ENCODE results near the gene TTC39B.

TTC39B gene

GRCh38 chr9:15176836-15177235, 130.2 kb downstream of the TTC39B start:
- no peak for DNase-seq (ENCODE audit: low read depth in 3 of 3)

GRCh38 chr9:15163931-15164330, 143.1 kb downstream of the TTC39B start:
- DNase-seq (ENCODE audit: low read depth in 3 of 3) = no peak

DNA sequence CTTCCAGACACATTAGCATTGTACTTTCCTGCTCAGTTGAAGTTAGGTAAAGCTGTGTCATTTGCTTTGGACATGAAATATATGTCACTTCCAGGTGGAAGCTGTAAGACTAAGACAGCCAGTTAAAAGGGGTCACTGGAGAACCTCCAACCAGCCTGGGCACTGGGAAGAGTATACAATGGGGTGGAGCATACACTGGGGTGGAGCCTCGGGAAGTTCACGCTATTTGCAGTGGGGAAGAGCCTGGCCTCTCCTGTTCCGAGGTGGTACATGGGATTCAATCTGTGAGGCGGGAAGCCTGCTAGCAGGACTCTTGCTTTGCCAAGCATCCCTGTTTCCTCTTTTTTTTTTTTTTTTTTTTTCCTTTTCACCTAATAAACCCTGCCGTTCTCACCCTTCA, 145.3 kb downstream of the TTC39B start:
- DNase-seq (ENCODE audit: low read depth in 3 of 3) = no peak

DNA sequence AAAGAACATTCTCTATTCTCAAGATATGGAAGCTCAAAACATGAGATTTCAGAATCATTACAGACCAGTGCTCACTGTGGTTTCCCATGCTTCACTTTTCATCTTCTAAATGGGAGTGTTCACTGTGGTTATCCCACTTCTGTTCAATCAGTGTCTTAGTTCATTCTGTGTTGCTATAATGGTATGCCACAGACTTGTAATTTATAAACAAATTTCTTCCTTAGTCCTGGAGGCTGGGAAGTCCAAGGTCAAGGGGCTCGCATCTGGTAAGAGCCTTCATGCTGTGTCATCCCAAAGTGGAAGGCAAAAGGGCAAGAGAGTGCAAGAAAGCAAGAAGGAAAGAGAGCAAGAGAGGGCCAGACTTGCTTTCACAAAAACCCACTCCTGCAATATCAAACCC, 146.3 kb downstream of the TTC39B start:
- no peak for DNase-seq (ENCODE audit: low read depth in 3 of 3)

GRCh38 chr9:15158064-15158463, 149.0 kb downstream of the TTC39B start:
- DNase-seq (ENCODE audit: low read depth in 3 of 3) = no peak

- DNase-seq (ENCODE audit: low read depth in 3 of 3) = no peak
Observed at GRCh38 chr9:15157381-15157780, 149.6 kb downstream of the TTC39B start.

GRCh38 chr9:15156241-15156640, 150.8 kb downstream of the TTC39B start:
- DNase-seq (ENCODE audit: low read depth in 3 of 3) = no peak

DNA sequence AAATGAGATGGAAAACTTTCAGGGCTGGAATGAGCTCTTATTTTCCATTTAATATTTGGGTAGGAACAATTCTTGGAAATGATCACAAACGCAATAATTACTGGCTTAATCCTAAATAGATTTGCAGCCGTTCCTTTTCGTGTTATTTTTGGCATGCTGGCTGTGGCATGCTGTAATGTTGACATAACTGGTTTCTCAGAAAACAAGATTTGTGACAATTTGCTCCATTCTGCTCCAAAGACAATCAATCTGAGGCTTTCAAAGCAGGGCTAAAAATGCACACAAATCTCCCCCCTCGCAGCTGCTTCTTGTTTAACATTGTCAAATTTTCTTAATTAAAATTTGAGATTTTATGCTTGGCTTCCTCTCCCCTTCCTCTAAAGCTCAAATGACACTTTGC, 151.2 kb downstream of the TTC39B start:
- no peak for DNase-seq (ENCODE audit: low read depth in 3 of 3)

GRCh38 chr9:15155323-15155722, 151.7 kb downstream of the TTC39B start:
- DNase-seq (ENCODE audit: low read depth in 3 of 3) = no peak

DNA sequence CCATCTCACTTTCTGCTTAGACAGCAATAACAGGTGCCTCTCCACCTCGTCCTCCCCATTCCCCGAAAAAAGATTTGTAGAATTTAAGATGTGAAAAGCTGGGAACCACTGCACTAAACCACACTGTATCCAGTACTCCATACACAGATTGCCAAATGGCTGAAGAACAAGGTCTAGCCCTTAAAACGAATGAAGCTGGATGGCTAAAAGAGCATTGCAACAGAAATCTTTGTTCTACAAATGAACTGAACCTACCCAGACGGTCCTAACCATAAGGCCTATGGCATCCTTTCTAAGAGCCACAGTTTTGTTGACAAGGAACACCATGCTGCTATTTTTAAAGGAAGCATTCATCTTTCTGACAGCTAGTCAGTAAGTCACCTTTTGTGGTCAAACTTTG, 152.3 kb downstream of the TTC39B start:
- no peak for DNase-seq (ENCODE audit: low read depth in 3 of 3)

- DNase-seq (ENCODE audit: low read depth in 3 of 3) = no peak
Observed at GRCh38 chr9:15153961-15154360, 153.1 kb downstream of the TTC39B start.

DNA sequence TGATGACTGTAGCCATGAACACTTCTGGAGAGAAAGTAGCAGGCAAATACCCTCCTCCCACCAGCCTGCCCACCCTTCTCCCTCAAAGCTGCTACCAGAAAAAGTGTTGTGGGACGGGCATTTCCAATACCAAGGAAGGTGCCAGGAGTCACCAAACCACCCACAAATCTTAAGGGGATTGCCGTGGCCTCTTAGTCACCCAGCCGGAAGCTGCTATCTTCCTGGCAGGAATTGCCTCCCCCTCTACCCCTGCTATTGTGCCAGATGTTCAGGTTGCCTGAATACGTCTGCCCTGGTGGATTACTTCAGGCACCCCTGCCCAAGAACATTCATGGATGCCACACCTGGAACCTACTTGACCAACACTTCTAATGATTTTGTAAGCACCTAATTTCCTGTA, 156.1 kb downstream of the TTC39B start:
- DNase-seq (ENCODE audit: low read depth in 3 of 3) = no peak

GRCh38 chr9:15149450-15149849, 157.6 kb downstream of the TTC39B start:
- DNase-seq (ENCODE audit: low read depth in 3 of 3) = no peak

DNA sequence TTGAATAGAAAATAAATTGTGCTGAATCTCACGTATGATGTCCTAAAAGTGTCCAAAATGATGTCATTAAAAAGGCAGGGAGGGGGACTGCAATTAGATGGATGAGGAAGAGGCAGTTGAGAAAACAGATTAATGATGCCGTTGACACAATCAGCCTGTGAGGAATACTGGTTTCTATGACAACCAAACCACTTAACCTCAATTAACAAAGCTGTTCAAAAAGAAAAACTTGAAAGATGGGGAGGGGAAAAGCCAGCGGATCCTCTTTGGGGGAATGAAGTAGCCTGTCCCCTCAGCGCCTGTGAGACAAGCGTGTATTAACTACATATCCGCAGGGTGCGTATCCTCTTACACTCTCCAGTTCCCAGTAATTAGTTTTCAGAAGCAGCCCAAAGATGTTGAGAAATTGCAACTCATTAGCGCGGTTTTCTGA, 160.7 kb downstream of the TTC39B start:
- DNase-seq (ENCODE audit: low read depth in 3 of 3) = no peak

DNA sequence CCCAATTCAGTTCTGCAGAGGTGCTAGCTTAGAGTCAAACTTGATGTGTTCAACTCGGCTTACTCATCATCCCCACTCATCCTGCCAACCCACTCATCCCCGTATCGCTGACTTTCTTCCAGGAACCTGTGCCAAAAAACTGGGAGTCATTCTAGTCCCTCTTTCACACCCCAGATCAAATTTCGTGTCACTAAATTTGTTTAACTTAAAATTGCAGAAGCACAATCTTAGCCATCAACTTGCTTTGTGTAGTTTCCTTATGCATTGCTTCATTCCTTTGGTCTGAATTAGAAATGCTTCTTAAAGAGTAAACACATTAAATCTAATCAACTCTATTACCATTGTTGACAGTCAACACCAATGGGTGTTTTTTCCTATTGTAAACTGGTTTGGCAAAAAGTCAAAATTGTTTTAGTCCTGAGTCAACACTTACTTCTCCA, 162.4 kb downstream of the TTC39B start:
- DNase-seq (ENCODE audit: low read depth in 3 of 3) = no peak

GRCh38 chr9:15142878-15143534, 164.0 kb downstream of the TTC39B start:
- no peak for DNase-seq (ENCODE audit: low read depth in 3 of 3)

- DNase-seq (ENCODE audit: low read depth in 3 of 3) = no peak
Observed at GRCh38 chr9:15140051-15140450, 167.0 kb downstream of the TTC39B start.

GRCh38 chr9:15139469-15139868, 167.5 kb downstream of the TTC39B start:
- no peak for DNase-seq (ENCODE audit: low read depth in 3 of 3)

GRCh38 chr9:15138357-15138686, 168.7 kb downstream of the TTC39B start:
- DNase-seq (ENCODE audit: low read depth in 3 of 3) = no peak

DNA sequence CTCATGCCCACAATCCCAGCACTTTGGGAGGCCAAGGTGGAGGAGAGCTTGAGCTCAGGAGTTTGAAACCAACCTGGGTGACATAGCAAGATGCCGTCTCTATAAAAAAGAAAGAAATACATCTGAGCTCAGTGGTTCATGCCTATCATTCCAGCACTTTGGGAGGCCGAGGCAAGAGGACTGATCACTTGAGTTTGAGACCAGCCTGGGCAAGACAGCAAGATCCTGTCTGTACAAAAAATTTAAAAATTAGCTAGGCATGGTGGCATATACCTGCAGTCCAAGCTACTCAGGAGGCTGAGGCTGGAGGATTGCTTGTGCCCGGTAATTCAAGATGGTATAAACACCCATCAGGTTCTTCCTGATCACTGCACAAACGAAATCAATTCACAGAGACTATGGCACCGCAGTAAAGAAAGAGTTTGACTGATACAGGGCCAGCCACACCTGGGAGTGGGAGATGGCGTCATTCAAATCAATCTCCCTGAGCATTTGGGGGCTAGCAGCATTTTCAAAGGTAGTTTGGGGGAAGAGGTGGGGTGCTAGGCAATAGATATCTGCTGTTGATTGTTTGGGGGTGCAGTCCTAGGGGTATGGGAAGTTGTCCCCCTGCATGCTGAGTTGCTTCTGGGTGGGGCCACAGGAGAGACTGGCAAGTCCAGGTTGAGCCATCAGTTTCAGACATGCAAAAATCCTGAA, 169.2 kb downstream of the TTC39B start:
- DNase-seq (ENCODE audit: low read depth in 3 of 3) = no peak

DNA sequence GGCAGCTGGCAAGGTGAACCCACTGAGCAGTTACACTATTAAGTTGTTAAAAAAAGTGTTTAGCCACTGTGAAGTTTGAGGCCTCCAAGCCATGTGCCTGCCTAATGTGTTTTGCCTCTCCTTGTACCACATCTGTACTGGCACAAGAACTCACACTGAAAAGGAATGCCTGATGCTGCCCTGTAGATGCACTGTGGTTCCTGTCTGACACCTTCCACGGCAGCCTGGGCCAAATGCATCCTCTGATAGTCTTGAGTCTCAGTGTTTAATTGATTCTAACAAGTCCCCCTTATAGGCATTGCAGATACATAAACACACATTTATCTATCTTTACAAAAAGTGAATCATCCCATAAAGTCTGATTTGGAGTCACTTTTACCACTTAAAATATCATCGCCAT, 169.9 kb downstream of the TTC39B start:
- DNase-seq (ENCODE audit: low read depth in 3 of 3) = no peak

DNA sequence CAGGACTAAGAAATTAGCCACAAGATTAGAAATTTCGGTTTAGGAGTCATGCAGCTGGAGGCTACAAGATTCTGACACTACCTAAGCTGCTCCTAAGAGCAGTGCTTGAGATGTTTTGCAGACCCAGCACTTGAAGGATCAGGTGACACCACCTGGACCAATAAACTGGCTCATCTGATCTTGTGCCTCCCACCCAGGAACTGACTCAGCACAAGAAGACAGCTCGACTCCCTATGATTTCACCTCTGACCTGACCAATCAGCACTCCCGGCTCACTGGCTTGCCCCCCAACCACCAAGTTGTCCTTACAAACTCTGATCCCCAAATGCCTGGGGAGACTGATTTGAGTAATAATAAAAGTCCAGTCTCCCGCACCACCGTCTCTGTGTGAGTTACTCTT, 170.4 kb downstream of the TTC39B start:
- no peak for DNase-seq (ENCODE audit: low read depth in 3 of 3)

DNA sequence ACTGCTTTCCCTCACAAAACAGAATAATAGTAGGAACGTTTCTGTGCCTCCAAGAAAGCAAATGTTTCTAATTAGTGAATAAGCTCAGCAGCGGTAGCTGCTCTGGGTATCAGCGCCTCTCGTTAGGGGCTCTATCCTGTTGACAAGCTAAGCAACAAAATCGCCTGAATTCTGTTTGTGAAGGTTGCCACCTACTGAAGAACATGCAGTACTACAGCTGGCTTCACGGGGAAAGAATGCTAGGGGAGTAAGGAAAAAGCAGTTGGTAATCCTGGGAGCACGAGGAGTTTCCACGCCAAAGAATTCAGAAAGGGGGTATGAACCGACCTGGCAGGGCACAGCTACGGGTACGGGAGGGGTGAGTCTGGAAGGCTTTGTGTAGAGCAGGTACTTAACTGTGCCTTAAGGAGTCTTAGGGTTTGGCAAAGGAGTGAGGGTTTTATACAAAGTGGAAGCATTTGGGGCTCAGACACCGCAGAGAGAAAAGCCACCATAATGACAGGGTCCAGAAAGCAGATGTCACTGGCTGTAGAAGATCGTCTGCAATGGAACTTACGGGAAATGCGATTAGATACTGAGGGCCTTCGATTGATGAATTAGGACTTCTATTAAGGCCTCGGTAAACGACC, 171.7 kb downstream of the TTC39B start:
- DNase-seq (ENCODE audit: low read depth in 3 of 3) = peak in 1 of 3 experiments; percentile 6

Measured in stimulated activated CD4-positive, alpha-beta T cell treated with anti-CD3 and anti-CD28 coated beads, TNF-alpha, amount 100 ng/mL, for 24 hours (primary cell).